IMR-90 (cell line): Measurements from ENCODE around the gene NR5A1. TPM values are rescaled to one million over a fixed set of nuclear protein-coding genes. Genes with fewer than 3 reads are reported as not detected.

Experiments
- ATAC-seq: fragments of 200-7000 bp; cut with Tn5 transposase; 2 replicates; pipeline ENCODE4 v1.9.1; 2020; ENCODE audit warnings: low read depth, mild to moderate bottlenecking, moderate library complexity
- BruUV-seq: library from RNA; stranded (reverse); fragments of 400-500 nt; replicated peaks from 2 replicates; lab custom pipeline; 2021; lab: Mats Ljungman, UMichigan
- CTCF ChIA-PET: fragments of 300-600 bp; formaldehyde crosslinking; extraction: SDS; loops from one replicate; lab custom pipeline; 2021; ENCODE audit warnings: antibody characterized with exemption; lab: Yijun Ruan, JAX
- POLR2A ChIA-PET: fragments of 300-600 bp; sonication (Branson Sonifier 250); formaldehyde crosslinking; loops from one replicate; lab custom pipeline; 2022; ENCODE audit warnings: antibody characterized with exemption; ENCODE audit not compliant: unreplicated experiment; lab: Charles Lee
- DNase-seq: peaks from one replicate; pipeline ENCODE4 v3.0.0; 2013
- H2AFZ ChIP-seq: replicated peaks from 2 replicates; pipeline ENCODE3; 2013; ENCODE audit warnings: low read length, mild to moderate bottlenecking; ENCODE audit not compliant: poor library complexity
- H2AK5ac ChIP-seq: 2 replicates; pipeline ENCODE4 v1.6.1; 2013; ENCODE audit warnings: low read depth, low read length, inconsistent platforms
- H2AK9ac ChIP-seq: replicated peaks from 2 replicates; pipeline ENCODE3; 2013; ENCODE audit warnings: mild to moderate bottlenecking, low read depth, low read length, moderate library complexity; ENCODE audit not compliant: poor library complexity
- H2BK120ac ChIP-seq: 2 replicates; pipeline ENCODE4 v1.6.1; 2013; ENCODE audit warnings: low read depth, low read length, inconsistent platforms
- H2BK15ac ChIP-seq: 3 replicates; pipeline ENCODE4 v1.6.1; 2013; ENCODE audit warnings: low read depth, low read length, inconsistent platforms
- H2BK20ac ChIP-seq: 2 replicates; pipeline ENCODE4 v1.6.1; 2013; ENCODE audit warnings: low read depth, mild to moderate bottlenecking, inconsistent platforms, low read length, moderate library complexity
- H2BK5ac ChIP-seq: 2 replicates; pipeline ENCODE4 v1.6.1; 2013; ENCODE audit warnings: mild to moderate bottlenecking, low read depth, low read length, inconsistent platforms; ENCODE audit not compliant: poor library complexity, severe bottlenecking
- H3K14ac ChIP-seq: replicated peaks from 2 replicates; pipeline ENCODE4 v1.6.1; 2013; ENCODE audit warnings: low read depth, low read length, inconsistent platforms
- H3K18ac ChIP-seq: 2 replicates; pipeline ENCODE4 v1.6.1; 2013; ENCODE audit warnings: low read depth, low read length, control low read depth
- H3K23ac ChIP-seq: 2 replicates; pipeline ENCODE4 v1.6.1; 2013; ENCODE audit warnings: low read depth, low read length, inconsistent platforms
- H3K27ac ChIP-seq: 2 replicates; pipeline ENCODE4 v1.5.1; 2013; ENCODE audit warnings: mild to moderate bottlenecking, control low read depth, low read length; ENCODE audit not compliant: insufficient read depth
- H3K27me3 ChIP-seq: 2 replicates; pipeline ENCODE4 v1.6.1; 2013; ENCODE audit warnings: low read length; ENCODE audit not compliant: control insufficient read depth, insufficient read depth
- H3K36me3 ChIP-seq: 2 replicates; pipeline ENCODE4 v1.6.1; 2013; ENCODE audit warnings: low read length, mixed read lengths; ENCODE audit not compliant: control insufficient read depth, insufficient read depth
- H3K4ac ChIP-seq: 2 replicates; pipeline ENCODE4 v1.6.1; 2013; ENCODE audit warnings: low read depth, low read length, inconsistent platforms
- H3K4me1 ChIP-seq: 2 replicates; pipeline ENCODE4 v1.6.1; 2013; ENCODE audit warnings: low read length, mixed read lengths; ENCODE audit not compliant: control insufficient read depth, insufficient read depth
- H3K4me2 ChIP-seq: 2 replicates; pipeline ENCODE4 v1.6.1; 2013; ENCODE audit warnings: low read depth, mild to moderate bottlenecking, control low read depth, low read length, moderate library complexity
- H3K4me3 ChIP-seq: 2 replicates; pipeline ENCODE4 v1.5.1; 2013; ENCODE audit warnings: low read depth, mild to moderate bottlenecking, control low read depth, low read length, moderate library complexity; ENCODE audit not compliant: insufficient read depth
- H3K56ac ChIP-seq: 2 replicates; pipeline ENCODE4 v1.6.1; 2013; ENCODE audit warnings: low read length, inconsistent platforms; ENCODE audit not compliant: insufficient read depth; ENCODE audit errors: extremely low read depth
- H3K79me1 ChIP-seq, 2 experiments: 2 replicates each; pipeline ENCODE4 v1.6.1; 2013; ENCODE audit warnings: low read length in 2 of 2, inconsistent platforms in 1 of 2, low read depth in 1 of 2
- H3K9ac ChIP-seq: 2 replicates; pipeline ENCODE4 v1.6.1; 2013; ENCODE audit warnings: low read depth, low read length, control low read depth
- H3K9me1 ChIP-seq: 2 replicates; pipeline ENCODE4 v1.6.1; 2013; ENCODE audit warnings: low read length, inconsistent platforms; ENCODE audit not compliant: insufficient read depth
- H3K9me3 ChIP-seq: 2 replicates; pipeline ENCODE4 v1.6.1; 2013; ENCODE audit warnings: low read length; ENCODE audit not compliant: control insufficient read depth, insufficient read depth
- H4K20me1 ChIP-seq: 2 replicates; pipeline ENCODE4 v1.6.1; 2013; ENCODE audit warnings: low read length, inconsistent platforms; ENCODE audit not compliant: insufficient read depth
- H4K5ac ChIP-seq: 2 replicates; pipeline ENCODE4 v1.6.1; 2013; ENCODE audit warnings: mild to moderate bottlenecking, low read depth, low read length, control low read depth
- H4K8ac ChIP-seq, 2 experiments: 2 replicates each; pipeline ENCODE4 v1.6.1; 2013; ENCODE audit warnings: low read depth in 2 of 2, low read length in 2 of 2, control low read depth in 1 of 2, inconsistent platforms in 1 of 2
- H4K91ac ChIP-seq: 2 replicates; pipeline ENCODE4 v1.6.1; 2013; ENCODE audit warnings: low read depth, low read length, inconsistent platforms; ENCODE audit not compliant: insufficient read depth
- BHLHE40 ChIP-seq: fragments of 150-350 bp; IDR thresholded peaks from 2 replicates; pipeline ENCODE4 v1.6.1; 2016; ENCODE audit warnings: mild to moderate bottlenecking, low read depth, low read length
- MAFK ChIP-seq: IDR thresholded peaks from 2 replicates; pipeline ENCODE4 v1.6.1; 2012; ENCODE audit warnings: low read depth, low read length, improper control_type of control experiment
- MAZ ChIP-seq: IDR thresholded peaks from 2 replicates; pipeline ENCODE4 v1.6.1; 2012; ENCODE audit warnings: low read depth, mild to moderate bottlenecking, low read length, improper control_type of control experiment, moderate library complexity, borderline replicate concordance
- NFE2L2 ChIP-seq: fragments of 150-350 bp; IDR thresholded peaks from 2 replicates; pipeline ENCODE4 v1.6.1; 2016; ENCODE audit warnings: low read depth, mild to moderate bottlenecking, low read length
- RAD21 ChIP-seq: IDR thresholded peaks from 2 replicates; pipeline ENCODE4 v1.6.1; 2012; ENCODE audit warnings: low read length, improper control_type of control experiment
- RCOR1 ChIP-seq: IDR thresholded peaks from 2 replicates; pipeline ENCODE4 v1.6.1; 2012; ENCODE audit warnings: mild to moderate bottlenecking, low read length, improper control_type of control experiment; ENCODE audit not compliant: insufficient replicate concordance
- WGBS, 2 experiments: methylation state at CpG; one replicate each; pipeline versions ENCODE4 v1.1.5 to v1.1.7; 2013; ENCODE audit warnings: missing lambda C conversion rate in 2 of 2; ENCODE audit not compliant: insufficient read length in 1 of 2; ENCODE audit errors: extremely low coverage in 2 of 2; 5-methylcytosine and 5-hydroxymethylcytosine counted together
- dilution Hi-C: fragments of 300-500 bp; cut with HindIII; formaldehyde crosslinking; loops from one replicate; pipeline ENCODE4 v1.14.3; 2018; ENCODE audit warnings: low sequenced_read_pairs; ENCODE audit not compliant: unreplicated experiment
- in situ Hi-C: fragments of 300-500 bp; cut with MboI; formaldehyde crosslinking; loops from 3 replicates; pipeline ENCODE4 v1.14.3; 2019; ENCODE audit warnings: low sequenced_read_pairs, inconsistent platforms, mixed read lengths
- intact Hi-C: fragments of 100-400 bp; cut with micrococcal nuclease; formaldehyde crosslinking; loops from 2 replicates; pipeline ENCODE4 v1.10.0; 2022
- polyA plus RNA-seq, 3 experiments: library from polyadenylated mRNA; depleted of rRNA; stranded (reverse); fragments of >200 nt; gene quantifications; 2 replicates each; pipeline ENCODE4 v1.2.3, GENCODE V29; 2012; ENCODE audit warnings: low replicate concordance in 1 of 3
- total RNA-seq: library from RNA; depleted of rRNA; stranded (reverse); fragments of >200 nt; gene quantifications from 2 replicates; pipeline ENCODE4 v1.2.3, GENCODE V29; 2012
- TF ChIP-seq, protein P1 (sequence below): fragments of 150-350 bp; IDR thresholded peaks from 2 replicates; pipeline ENCODE4 v1.6.1; 2017; ENCODE audit warnings: mild to moderate bottlenecking, antibody characterized with exemption, low read length, low read depth

Gene NR5A1
- total and polyA plus RNA-seq, 2 of the 4 experiments (the other 2 are of a cell fraction): not detected

DNA sequence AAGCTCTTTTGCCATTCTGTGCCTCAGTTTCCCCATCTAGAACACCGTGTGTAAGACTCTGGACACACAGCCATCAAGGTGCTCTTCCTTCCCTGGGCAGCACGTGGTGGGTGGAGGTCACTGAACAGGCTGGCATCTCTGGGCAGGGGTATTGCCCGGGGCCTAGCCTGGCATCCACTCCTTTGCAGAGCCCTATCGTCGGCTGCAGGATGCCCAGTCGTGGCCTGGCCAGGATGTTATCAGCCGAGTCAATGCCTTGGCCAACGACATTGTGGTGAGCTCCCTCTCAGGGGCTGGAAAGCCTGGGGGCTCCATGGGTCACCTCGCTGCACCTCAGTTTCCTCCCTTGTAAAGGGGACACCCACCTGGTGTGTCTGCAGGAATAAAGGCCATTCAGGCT, 52.9 kb downstream of the NR5A1 start:
- Histone ChIP-seq H3K4ac (no peak overlapping the region), H3K27me3 (peaks cover 70% of the 10 kb centered on the region), H2BK20ac (no peak overlapping the region), H4K20me1 (no peaks in the 10 kb centered on the region), H3K4me3 (no peak overlapping the region), H2BK120ac (no peak overlapping the region), H3K27ac (no peak overlapping the region), H2AFZ (no peak overlapping the region), H4K91ac (no peak overlapping the region), H4K8ac (no peak overlapping the region), H3K79me1 (no peaks in the 10 kb centered on the region), H3K14ac (no peak overlapping the region), H3K4me1 (no peaks in the 10 kb centered on the region), H3K4me2 (no peak overlapping the region), H3K56ac (no peak overlapping the region), H2AK9ac (no peak overlapping the region), H2AK5ac (no peak overlapping the region), H3K18ac (no peak overlapping the region), H3K9ac (no peak overlapping the region), H3K9me1 (no peaks in the 10 kb centered on the region), H3K9me3 (no peaks in the 10 kb centered on the region), H3K36me3 (no peaks in the 10 kb centered on the region), H3K23ac (no peak overlapping the region), H4K5ac (no peak overlapping the region), H2BK15ac (no peak overlapping the region), H2BK5ac (no peak overlapping the region)
- CTCF ChIA-PET: no interaction called here
- intact Hi-C loops (no loop called here), in situ Hi-C loops (no loop called here), dilution Hi-C loops (no loop called here)
- WGBS, 2 experiments: 72% methylated on average over 6 of the region's 9 CpGs; no CpG with 5 or more reads in 1 of the 2 experiments
- TF ChIP-seq RCOR1 (no peak), MAZ (no peak), NFE2L2 (no peak), MAFK (no peak), RAD21 (no peak), BHLHE40 (no peak)
- TF ChIP-seq, protein P1, sequence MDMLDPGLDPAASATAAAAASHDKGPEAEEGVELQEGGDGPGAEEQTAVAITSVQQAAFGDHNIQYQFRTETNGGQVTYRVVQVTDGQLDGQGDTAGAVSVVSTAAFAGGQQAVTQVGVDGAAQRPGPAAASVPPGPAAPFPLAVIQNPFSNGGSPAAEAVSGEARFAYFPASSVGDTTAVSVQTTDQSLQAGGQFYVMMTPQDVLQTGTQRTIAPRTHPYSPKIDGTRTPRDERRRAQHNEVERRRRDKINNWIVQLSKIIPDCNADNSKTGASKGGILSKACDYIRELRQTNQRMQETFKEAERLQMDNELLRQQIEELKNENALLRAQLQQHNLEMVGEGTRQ: no peak
- POLR2A ChIA-PET: no interaction called here
- no TSS peak for BruUV-seq
- ATAC-seq (no peak), DNase-seq (no peak)
